GM11168 (cell line): ENCODE measurements around the gene GALR2.

Experiments used
- in situ Hi-C: fragments of 300-500 bp; cut with MboI; formaldehyde crosslinking; loops from one replicate; pipeline ENCODE4 v1.12.0; 2022; ENCODE audit warnings: low sequenced_read_pairs; ENCODE audit not compliant: unreplicated experiment

Gene GALR2

GRCh38 chr17:76091526-76092286 lies 17.1 kb downstream of the GALR2 start:
- in situ Hi-C loops = no loop called here

- in situ Hi-C loops = no loop called here
Measured at GRCh38 chr17:76092526-76093413, 18.2 kb downstream of the GALR2 start.

- in situ Hi-C loops = no loop called here
Measured at GRCh38 chr17:76094046-76094445, 19.5 kb downstream of the GALR2 start.

DNA sequence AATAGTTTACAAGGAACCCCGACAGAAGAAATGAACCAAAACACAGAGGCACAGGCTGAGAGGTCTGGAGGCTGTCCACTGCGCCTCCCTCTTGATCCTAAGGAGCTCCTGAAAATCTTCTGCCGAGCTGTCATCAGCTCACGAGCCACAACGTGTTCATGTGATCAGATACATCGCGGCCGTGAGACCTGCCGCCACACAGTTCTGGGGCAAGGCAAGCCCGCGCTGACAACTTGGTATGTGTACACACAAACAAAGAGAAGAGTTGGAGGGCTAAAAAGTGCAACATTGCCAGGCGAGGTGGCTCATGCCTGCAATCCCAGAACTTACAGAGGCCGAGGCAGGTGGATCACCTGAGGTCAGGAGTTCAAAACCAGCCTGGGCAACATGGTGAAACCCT lies 21.4 kb downstream of the GALR2 start:
- in situ Hi-C loops = no loop called here

- in situ Hi-C loops = no loop called here
Measured at GRCh38 chr17:76097716-76098295, 23.2 kb downstream of the GALR2 start.

DNA sequence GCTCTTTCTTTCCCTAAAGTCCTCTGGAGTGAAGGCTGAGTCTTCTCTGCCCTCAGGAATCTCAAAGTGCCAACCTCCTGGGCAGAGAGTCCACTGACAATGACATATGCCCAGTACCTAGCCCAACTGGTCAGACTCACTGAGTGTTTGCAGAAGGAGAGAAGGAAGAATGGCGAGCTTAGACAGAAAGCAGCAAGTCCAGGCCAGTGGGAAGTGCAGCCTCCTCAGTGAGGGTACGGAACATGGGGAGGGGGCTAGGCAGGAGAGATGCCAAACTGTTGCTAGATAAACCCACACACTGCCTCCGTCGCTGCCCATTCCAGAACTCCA lies 28.3 kb downstream of the GALR2 start:
- in situ Hi-C loops = no loop called here

DNA sequence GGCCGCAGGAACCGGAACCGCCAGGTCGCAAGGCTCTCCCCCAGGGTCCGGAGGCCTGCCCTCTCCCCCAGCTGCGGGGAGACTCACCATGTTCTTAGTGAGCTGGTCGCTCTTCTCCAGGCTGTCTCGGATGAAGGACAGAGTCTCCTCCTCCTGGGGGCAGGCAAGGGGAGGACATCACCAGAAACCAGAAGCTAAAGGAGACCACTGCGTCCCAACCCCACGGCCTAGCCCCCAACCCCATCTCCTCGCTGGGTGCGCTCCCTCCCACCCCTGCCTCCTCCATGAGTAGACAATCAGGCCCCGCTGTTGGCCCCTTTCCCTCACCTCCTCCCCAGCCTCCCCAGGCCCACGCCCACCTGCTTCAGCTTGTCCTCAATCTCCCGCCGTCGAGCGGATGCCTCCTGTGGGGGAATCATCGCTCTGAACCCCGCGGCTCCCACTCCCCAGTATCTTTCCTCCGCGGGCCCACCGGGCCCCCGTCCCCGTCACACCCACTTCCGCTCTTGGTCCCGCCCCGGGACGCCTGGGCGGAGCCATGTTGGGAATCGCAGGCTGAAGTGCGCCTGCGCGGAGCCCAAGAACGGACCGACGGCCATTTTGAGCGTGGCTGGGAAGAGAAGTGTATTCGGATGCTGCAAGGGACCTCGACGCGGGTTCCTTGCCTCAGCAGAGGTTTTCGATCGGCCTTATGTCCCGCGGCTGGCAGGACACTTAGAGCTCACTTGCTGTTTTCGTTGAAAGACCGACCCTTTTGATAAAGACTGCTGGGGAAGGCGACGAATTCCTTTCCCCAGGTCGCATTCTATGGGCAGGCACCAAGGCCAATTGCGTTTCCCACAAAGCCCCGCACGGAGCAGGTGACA lies 28.9 kb downstream of the GALR2 start, which contains the start of gene EXOC7:
Gene EXOC7, minus strand, starts transcription at position 514 of the 866 bp plus-strand sequence. Its CDS starts 95 bp downstream, at position 419.
- in situ Hi-C loops = no loop called here

DNA sequence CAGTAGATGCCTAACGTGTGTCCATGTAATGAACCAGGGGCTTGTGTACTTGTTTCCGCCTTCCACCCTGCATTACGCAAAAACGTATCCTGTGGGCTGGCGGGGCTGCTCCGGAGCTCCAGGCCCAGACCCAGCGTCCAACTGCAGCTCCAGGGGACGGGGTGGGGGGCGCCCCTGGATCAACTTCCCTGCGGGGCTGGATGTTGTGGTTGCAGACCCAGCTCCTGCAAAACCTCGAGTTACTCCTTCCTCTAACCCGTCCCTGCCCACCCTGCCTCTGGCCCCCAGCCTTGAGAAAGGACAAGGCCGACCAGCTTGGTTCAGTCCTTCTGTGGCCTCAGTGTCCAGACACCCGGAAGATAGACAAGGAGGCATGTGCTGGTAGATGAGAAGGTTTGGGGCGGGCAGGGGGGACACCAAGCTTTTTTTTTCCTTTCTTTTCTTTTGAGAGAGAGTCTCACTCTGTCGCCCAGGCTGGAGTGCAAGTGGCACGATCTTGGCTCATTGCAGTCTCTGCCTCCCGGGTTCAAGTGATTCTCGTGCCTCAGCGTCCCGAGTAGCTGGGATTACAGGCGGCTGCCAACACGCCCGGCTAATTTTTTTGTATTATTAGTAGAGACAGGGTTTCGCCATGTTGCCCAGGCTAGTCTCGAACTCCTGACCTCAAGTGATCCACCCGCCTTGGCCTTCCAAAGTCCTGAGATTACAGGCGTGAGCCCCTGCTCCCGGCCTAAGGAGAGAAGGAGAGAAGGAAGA lies 29.7 kb downstream of the GALR2 start:
- in situ Hi-C loops = no loop called here

DNA sequence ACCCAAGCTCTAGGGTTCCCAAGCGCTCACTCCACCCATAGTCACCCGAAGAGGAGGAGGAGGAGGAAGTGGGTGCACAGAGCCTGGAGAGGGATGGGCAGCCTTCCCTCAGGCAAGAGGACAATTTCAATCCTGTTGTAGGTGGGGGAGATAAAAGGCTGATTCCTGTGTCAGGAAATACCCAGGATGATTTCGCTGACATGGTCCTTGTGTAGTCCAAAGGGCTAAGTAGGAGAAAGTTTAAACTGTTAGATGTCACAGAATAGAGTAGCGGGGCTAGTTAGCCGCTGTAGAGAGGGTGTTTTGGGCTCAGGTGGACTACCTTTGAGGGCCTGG lies 30.3 kb downstream of the GALR2 start:
- in situ Hi-C loops = no loop called here

DNA sequence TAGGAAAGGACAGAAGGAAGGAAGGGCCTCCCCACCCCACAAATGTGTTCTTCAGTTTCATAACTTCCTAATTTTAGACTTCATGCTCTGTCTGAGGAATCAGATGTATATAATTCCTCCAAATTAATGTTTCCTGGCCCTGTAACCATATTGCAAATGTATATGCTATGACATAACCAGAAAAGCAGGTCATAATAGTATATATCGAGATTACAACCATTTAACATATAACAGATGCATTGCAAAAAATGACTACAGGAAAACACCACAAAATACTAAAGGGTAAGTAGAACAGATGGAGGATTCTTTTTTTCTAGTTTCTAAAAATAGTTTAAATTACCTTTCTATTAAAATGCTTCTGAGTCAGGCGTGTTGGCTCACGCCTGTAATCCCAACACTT lies 32.1 kb downstream of the GALR2 start:
- in situ Hi-C loops = no loop called here

DNA sequence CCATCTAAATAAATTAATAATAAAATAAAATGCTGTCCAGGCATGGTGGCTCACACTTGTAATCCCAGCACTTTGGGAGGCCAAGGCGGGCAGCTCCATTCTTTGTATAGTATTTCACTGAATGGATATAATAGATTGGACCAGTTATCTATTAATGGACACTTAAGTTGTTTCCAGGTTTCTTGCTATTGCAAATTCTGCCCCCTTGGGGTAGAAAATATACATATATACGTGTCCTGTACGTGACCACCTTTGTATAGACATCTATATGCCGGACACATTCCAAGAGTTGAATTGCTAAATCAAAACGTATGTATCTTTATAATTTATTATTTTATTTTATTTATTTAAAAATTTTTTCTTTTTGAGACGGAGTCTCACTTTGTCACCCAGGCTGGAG lies 32.9 kb downstream of the GALR2 start:
- in situ Hi-C loops = no loop called here

GRCh38 chr17:76111956-76112355 lies 37.4 kb downstream of the GALR2 start:
- in situ Hi-C loops = no loop called here

- in situ Hi-C loops = loop anchor here (5.0 kb wide), 1 partner anchor 167 kb away; no protein-coding TSS in a partner anchor
Measured at GRCh38 chr17:76115138-76115754, 40.7 kb downstream of the GALR2 start.

DNA sequence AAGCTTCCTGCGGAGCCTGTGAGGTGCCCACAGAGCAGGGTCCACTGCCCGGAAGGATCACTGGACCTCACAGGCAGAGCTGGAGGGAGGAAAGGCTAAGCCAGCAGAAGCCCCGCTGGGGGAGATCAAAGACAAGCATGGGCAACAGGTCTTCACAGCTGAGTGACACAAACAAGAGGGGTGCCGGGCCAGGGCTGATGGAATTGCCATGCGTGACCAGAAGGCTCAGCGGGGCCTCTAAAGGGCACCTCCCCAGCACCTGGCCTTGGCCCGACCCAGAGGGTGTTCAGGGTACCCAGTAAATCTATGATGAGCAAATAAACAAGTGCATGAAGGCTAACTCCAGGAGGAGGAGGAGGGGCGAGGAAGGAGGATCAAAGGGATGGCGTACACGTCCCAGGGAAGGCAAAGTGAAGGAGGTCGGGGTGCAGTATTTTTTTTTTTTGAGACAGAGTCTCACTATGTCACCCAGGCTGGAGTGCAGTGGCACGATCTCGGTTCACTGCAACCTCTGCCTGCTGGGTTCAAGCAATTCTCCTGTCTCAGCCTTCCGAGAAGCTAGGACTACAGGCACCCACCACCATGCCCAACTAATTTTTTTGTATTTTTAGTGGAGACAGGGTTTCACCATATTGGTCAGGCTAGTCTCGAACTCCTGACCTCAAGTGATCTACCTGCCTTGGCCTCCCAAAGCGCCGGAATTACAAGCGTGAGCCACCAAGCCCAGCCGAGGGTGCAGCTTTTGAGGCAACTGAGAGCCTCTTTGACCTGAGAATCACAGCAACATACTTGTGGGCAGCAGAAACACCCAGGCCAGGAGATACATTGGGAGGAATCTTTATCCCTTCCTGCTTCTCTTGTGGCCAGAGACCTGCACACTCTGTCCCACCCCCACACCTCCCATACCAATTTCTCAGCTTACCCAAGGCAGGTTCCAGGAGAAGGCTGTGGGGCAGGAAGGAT lies 45.1 kb downstream of the GALR2 start:
- in situ Hi-C loops = loop anchor here (5.0 to 10.0 kb wide), 2 partner anchors 55 to 163 kb away; no protein-coding TSS in a partner anchor

GRCh38 chr17:76120658-76121008 lies 46.1 kb downstream of the GALR2 start:
- in situ Hi-C loops = loop anchor here (10.0 kb wide), 1 partner anchor 54 kb away; no protein-coding TSS in a partner anchor

- in situ Hi-C loops = loop anchor here (10.0 kb wide), 1 partner anchor 53 kb away; no protein-coding TSS in a partner anchor
Measured at GRCh38 chr17:76121932-76122430, 47.4 kb downstream of the GALR2 start.

GRCh38 chr17:76122431-76123190 lies 48.0 kb downstream of the GALR2 start:
- in situ Hi-C loops = loop anchor here (10.0 kb wide), 1 partner anchor 52 kb away; no protein-coding TSS in a partner anchor
